IPS DF 4.7 (cell line): ENCODE data around the gene ARHGAP6.
"Not testable (repeated sequence)": the region's sequence is repeated elsewhere in the genome, so short reads cannot be mapped to it uniquely, and the experiment has no call there.

Experiments
- DNase-seq: peaks from one replicate; pipeline ENCODE4 v3.0.0-alpha.2; 2013; ENCODE audit warnings: low spot score; ENCODE audit errors: extremely low read depth

Gene ARHGAP6

DNA sequence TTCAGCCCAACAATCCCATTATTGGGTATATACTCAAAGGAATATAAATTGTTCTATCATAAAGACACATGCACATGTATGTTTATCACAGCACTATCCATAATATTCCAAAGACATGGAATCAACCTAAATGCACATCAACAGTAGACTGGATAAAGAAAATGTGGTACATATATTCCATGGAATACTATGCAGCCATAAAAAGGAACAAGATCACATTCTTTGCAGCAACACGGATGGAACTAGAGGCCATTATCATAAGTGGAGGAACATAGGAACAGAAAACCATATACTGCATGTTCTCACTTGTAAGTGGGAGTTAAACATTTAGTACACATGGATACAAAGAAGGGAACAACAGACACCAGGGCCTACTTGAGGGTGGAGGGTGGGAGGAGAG is 301.9 kb downstream of the ARHGAP6 start:
- not testable (repeated sequence) for DNase-seq

DNA sequence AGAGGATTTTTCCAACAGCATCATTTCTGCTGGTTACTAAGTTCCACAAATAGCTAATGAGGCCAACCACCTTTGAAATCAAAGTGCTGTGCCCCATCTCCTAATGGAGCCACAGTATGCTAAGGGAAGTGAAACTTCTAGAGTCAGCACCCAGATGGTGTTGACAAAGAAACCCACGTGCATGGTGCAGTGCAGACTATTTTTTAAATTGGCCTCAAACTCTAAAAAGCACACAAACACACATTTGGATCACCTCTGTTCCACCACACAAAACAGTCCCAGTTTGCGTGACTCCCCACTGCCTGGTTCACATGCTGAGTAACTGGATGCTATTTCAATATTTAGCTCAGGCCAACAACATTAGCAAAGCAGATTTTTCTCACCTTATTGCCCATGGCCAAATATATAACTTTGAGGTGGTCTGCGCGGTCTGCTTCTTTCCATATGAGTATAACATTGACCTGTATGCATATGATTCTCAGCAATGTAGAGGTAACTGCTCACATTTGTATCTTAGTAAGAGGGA is 302.6 kb downstream of the ARHGAP6 start:
- DNase-seq = no peak

DNA sequence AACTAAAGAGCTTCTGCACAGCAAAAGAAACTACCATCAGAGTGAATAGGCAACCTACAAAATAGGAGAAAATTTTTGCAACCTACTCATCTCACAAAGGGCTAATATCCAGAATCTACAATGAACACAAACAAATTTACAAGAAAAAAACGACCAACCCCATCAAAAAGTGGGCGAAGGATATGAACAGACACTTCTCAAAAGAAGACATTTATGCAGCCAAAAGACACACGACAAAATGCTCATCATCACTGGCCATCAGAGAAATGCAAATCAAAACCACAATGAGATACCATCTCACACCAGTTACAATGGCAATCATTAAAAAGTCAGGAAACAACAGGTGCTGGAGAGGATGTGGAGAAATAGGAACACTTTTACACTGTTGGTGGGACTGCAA is 304.1 kb downstream of the ARHGAP6 start:
- DNase-seq = not testable (repeated sequence)

DNA sequence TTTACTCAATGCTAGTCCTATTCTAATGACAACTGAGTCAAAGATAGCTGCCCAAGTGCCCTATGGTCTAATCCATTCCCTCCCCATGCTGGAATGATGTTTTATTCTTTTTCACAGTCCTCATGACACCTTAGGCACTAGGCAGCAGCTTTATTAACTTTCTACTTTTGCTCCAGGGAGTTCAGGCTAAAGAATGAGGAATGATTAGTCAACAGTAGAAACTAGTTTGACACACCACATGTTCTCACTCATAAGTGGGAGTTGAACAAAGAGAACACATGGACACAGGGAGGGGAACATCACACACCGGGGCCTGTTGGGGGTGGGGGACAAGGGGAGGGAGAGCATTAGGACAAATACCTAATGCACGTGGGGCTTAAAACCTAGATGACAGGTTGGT is 309.8 kb downstream of the ARHGAP6 start:
- not testable (repeated sequence) for DNase-seq

DNA sequence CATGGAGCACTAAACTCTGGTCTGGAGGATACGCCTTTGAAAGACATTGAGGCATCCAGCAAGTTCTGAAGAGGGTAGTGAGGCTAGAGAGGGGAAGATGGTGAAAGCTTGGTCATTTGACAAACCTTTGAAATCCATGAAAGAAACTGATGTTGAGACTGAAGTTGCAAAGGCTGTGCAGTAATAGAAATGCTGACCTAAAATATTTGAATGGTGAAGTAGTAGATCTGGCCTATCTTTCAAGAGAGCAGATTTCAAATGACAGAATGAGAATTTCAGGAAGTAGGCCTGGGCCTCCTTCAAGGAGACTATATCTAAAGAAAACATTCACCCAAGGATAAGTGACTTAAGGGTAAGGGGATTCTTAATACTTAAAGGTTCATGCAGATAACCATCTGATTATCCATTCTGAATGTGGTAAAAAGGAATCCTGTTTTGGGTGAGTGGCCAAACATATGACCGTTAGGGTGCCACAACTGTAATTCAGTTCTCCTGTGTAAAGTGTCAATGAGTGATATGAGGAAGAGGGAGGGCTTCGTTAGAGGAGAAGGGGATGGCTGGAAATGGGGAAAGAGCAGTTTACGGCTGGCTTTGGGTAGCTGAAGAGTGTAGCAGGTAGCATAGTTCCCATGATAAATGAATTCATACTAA is 310.3 kb downstream of the ARHGAP6 start:
- DNase-seq = no peak

DNA sequence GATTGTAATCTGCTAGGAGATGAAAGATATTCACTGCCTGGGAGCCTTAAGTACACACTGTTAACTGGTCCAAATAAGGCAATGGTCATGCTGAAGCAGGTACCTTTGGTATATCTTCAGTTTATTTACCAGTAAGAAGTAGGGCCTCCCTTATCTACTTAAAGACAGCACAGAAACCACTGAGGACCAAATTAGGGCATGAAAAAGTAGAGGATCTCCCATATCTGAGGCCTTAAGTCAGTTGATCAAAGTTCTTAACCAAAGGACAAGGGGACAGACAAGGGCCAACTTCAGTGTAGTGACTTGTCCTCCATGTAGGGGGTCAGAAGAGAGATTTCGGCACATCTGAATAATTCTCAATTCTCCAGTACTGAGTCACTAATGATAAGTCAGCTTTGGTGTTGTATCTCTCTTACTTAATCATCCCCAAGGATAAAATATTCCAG is 313.4 kb downstream of the ARHGAP6 start:
- DNase-seq = no peak

DNA sequence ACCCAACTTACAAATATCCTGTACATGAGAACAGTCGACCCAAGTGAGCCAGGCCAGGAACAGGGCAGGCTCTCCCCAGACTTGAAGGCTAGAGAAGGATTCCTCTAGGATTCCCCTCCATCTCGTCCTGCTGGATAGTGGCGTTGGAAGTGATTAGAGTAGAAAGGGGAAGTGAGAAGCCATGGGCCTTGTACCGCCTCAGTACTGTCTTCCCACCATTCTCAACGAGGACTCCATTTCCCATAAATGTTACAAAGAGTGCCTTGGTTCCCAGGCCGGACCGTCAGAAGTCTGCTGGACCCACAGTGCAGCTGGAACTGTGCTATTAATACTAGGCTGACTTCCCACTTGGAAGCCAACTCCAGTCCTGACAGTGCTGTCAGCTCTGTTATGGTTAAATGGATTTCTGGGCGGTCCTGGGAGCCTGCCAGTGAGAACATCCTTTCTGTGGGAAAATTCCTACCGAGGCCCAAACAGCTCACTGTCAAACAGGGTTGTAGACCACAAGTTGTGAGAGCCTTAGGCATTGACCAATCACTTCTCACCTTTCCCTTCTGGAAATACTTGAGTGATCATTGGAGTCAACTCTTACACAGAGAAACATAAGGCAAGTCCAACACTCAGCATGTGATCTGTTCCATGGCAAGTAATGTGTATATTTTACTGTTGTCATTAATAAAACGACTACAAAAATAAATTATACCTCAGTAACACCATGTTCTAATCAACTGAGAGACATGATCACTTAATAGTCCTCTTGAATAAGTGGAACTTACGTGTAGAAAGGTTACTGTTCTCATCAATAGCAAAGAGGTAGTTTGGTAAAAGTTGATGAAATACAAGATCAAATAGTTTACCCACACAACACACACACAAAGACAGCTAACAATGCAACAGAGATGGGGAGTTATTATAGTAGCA is 314.1 kb downstream of the ARHGAP6 start:
- no peak for DNase-seq

DNA sequence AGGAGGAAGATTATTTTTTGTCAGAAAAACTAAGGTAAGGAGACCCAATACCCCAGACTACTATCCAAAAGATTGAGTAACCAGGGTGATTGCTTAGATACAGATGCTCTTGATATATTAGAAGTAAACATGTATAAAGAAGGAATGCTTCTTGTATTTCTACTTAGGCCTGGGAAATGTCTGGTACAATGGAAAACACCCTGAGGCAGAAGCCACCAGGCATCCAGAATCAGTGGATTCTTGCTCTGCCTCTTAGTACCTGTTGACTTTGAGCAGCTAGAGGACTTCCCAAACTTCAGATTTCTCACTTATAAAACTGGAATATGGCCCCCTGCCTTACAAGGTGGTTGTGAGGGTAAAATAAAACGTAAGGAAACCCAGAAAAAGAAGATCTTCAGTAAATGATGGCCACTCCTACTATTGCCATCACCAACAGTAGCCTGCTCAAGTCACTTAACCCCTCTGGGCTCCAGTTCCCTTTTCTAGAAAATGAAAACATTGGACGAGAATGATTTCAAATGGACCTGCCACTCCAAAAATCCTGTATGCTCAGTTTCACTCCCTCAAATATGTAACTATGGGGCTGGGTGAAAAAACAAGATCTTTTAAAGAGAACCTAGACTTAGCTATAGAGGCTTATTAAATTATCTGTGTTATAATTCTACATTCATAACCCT is 315.9 kb downstream of the ARHGAP6 start:
- DNase-seq = no peak

DNA sequence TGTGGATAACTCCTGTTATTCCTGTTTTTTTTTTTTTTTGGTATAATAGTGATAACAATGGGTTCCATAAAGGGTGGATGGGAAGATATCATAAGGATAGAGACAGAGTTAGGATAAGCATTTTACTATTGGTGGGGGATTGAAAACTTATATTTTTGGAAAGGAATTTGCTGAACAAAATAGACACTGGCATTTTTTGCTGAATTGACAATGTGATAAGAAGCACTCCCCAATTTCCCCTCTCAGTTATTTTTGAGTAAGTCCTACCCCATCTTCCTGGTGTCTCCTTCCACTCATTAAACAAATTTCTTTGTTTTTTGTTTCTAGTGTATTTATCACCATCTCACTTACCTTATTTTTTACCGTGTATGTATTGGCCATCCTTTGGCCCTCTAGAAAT is 316.7 kb downstream of the ARHGAP6 start:
- no peak for DNase-seq

DNA sequence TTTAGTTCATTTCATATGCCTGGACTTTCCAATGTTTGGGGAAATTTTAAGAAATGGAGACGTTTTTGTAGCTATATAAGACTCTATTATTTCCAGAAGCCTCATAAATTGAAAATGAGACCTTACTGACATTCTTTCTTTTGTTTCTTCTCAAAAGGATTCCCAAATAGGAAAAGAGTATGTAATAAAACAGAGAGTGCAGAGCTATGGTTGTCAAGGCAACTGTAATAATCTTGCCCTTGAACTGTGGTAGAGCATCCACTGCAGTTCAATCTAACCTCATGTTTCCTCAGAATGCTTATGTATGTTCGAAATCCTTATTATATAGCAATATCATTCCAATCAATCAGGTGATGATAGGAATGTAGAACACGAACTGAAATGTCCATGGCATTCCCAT is 318.4 kb downstream of the ARHGAP6 start:
- no peak for DNase-seq

DNA sequence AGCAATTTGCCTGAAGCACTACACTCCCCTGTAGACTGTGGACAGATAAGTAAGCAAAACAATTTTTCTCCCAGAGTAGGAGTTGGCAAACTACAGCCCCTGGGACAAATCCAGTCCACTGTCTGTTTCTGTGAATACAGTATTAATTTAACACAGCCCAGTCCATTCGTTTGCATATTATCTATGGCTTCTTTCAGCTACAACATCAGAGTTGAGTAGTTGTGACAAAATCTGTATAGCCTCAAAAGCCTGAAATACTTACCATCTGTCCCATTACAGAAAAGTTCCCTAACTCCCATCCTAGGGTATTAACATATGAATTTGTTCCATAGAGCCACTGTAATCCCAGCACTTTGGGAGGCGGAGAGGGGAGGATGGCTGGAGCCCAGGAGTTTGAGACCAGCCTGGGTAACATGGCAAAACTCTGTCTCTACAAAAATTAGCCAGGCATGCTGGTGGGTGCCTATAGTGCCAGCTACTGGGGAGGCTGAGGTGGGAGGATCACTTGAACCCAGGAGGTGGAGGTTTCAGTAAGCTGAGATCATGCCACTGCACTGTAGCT is 319.5 kb downstream of the ARHGAP6 start:
- no peak for DNase-seq

DNA sequence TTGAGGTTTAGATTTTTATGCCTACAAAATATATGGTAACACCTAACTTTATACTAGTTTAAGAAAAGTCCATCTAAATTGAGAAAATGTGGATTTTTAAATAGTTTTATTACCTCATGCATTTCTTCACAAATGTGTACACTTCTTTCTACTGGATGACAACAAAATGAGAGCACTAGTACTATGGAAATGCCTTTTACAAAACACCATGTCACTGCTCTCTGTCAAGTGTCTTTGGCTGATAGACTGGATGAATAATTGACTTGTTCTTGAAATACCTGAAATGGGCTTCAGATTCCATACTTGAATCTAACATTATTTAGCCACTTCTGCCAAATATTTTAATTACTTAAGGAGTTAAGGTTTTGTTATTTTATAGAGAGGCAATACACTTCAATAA is 323.0 kb downstream of the ARHGAP6 start:
- DNase-seq = no peak

DNA sequence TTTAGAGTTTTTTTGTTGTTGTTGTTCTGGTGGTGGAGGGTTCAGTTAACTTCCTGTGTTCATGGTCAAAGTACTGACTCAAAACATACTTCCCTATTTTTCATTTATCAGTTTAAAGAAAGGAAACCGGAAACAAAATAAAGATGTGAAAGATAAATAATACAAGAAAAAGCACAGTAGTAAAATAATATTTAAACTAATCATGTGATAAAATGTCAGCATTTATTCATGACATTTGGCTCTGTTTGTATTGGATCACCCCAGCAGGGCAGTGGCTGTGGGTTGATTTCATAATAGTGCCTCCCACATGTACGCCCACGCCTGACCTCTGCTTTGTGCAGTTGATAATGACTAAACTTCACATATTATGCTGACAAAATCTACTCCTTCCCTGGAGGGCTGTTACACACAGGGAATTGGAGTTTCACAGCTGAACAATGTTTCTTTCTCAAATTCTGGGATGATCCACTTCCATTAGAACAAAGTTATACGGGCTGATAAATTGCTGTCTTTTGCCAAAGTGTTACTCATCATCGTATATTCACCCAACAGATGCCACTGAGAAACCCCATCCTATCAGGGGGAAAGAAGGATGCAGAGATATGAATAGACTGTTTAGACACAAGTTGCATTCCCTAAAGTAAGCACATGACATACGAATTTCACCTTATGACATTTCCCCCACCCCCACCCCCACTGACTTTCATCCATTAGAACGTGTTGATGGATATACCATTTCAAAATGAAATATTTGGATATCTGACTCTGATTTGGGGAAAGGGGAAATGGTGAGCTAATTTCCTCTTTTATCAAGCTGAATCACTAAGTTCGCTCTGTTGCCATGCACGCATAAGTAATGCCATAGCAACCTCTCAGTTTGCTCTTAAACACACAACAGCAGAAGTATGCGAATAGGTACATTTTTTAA is 324.2 kb downstream of the ARHGAP6 start:
- no peak for DNase-seq

DNA sequence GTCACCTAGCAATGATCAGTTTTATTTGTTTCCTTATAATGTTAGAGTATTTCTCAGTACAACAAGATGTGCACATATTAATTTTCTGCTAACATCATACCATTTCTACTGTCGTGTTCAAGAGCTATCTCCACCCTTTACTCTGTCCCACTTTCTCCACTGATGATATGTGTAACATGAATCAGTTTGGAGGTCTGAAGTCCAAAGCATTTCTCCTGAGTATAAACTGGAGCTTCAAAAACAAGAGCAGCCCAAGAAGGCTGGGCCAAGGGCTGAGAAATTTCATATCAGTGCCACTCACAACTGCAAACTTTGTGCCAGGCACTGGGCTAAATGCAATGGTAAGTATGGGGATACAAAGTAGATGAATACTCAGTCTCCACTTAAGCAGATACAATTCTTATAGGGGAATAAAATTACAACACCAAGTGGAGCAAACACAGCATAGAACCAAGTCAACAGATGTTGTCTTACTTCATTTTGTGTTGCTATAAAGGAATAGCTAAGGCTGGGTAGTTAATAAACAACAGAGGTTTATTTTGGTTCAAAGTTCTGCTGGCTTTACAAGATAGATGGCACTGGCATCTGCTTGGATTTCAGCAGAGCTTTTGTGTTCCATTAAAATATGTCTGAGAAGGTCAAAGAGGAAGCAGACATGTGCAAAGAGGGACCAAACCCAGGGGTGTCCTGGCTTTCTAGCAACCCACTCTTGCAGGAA is 328.3 kb downstream of the ARHGAP6 start:
- DNase-seq = no peak

DNA sequence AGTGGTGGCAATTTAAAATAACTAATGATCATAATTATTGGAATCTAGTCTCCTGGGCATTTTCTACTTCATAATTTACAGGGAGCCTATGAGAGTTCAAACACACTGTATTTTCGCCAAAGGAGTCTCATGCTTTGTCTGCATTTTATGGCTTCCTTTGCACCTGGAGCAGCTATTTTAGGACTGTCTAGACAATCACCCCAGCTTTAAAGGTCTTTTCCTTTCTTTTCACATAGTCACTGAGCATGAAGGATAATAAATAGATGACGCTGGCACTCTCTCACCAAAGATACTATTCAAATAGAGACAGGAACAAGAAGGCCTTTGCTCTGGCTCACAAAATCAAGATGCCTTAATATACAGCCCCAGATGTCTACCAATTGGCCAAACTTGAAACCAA is 329.5 kb downstream of the ARHGAP6 start:
- DNase-seq = no peak

DNA sequence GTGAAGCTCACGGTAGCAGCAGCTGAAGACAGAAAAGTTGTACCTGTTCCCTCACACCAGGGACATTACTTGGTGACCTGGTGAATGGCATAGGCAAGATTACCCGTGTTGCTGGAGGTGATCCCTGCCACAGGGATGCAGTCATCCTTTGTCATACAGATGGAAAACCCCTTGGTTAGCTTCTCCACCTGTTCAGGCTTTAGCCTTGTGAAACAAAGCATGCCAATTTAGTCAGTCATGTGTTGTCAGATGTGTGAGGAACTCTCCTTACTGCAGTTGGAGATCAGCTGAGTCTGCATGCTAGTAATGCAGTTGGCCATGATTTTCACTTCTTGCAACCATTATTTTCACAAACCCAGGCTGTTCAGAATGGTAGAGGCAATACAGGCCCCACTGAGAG is 331.6 kb downstream of the ARHGAP6 start:
- no peak for DNase-seq

DNA sequence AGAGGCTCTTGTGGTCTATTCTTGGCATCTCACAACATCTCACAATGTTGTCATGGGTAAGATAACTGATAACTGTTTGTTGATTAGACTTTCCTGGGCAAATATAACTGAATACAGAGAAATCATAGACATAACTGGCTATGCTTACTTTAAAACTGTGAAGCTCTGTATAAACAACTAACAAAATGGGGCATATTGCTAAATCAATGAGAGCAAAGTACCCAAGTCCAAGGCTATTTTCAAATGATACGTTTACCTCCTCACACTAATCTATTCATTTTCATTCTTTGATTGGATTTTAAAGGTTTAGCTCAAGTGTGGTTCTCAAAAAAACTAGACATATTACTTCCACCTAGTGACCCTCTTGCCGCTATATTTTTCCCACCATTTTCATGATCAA is 333.9 kb downstream of the ARHGAP6 start:
- DNase-seq = no peak

DNA sequence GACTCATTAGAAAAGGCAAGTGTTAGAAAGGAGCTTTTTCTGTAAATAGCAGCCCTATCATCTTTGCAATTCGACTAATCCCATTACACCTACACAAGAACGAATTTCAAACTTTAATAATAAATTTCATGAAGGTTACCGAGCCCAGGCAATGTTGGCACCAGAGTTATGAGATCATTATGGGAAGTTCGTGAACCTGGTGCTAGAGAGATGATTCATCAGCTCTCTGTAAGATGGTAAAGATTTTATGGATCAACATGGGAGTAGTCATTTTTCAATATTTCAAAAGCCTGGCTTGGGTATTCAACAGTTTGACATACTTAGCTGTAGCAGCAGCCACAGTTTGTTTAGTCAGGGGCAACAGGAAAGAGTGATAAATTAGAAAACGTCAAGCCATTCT is 336.7 kb downstream of the ARHGAP6 start:
- no peak for DNase-seq

DNA sequence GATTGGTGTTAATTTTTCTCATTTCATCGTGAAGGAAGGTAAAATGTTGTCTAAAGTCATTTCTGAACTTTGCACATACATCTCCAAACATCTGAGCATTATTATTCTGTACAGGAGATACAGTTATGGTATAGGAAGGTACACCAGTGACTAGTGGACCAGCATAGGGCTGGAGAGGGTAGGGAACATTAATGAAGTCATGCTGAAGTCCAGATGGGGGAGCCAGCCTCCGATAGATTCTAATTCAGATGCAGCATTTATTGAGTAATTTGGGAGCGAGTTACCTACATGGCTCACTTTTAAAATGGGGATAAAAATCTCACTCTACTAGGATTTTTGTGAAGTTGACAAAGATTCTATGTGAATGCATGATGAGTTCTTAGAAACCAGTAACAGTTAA is 337.6 kb downstream of the ARHGAP6 start:
- DNase-seq = no peak

DNA sequence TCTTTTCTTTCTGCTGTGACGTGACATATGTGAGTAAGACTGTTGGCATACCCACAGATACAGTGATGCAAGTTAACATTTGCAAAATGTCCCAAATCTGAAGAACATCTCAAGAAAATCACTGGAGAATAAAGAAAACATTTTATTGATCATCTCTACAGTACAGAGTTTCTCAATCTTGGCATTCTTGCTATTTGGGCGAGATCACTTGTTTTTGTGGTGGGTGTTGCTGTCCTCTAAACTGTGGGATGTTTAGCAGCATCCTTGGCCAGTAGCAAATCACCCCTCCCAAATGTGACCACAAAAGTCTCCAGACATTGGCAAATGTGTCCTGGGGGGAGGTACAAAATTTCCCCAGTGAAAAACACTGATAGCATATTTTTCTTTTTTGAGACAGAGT is 343.7 kb downstream of the ARHGAP6 start:
- no peak for DNase-seq
